ENCODE measurements around the gene TRPM8. TPM values are rescaled to one million over a fixed set of nuclear protein-coding genes. Genes with fewer than 3 reads are reported as not detected.
A peak's percentile ranks its signal among the peaks of the same experiment; 100 is the strongest.

Gene TRPM8
- total and polyA plus RNA-seq, 2 of the 8 experiments (the other 6 are each of a cell fraction or from before 2014, with no cell fraction given) = 0.18 to 0.54 TPM

GRCh38 chr2:233867993-233868532, 49.1 kb upstream of the TRPM8 start, which contains the start of gene MSL3B (continued):
- TF ChIP-seq CHD7 (IDR thresholded peaks at IDR 0.05; ENCODE audit: insufficient replicate concordance, low read length) (no peak), SUZ12 (IDR thresholded peaks at IDR 0.05; ENCODE audit: low read length) (no peak), TEAD4 (IDR thresholded peaks at IDR 0.05; ENCODE audit: low read depth, low read length) (no peak), POU5F1 (IDR thresholded peaks at IDR 0.05; ENCODE audit: low read depth, low read length) (no peak), RXRA (IDR thresholded peaks at IDR 0.05; ENCODE audit: insufficient read depth, low read depth, low read length) (no peak), TAF1 (IDR thresholded peaks at IDR 0.05; ENCODE audit: low read depth, low read length) (peak; percentile 66), JUND (IDR thresholded peaks at IDR 0.05; ENCODE audit: low read length) (no peak), BACH1 (IDR thresholded peaks at IDR 0.05; ENCODE audit: low read length) (no peak), KDM5A (IDR thresholded peaks at IDR 0.05; ENCODE audit: low read length) (no peak)
- TF ChIP-seq, protein P1, sequence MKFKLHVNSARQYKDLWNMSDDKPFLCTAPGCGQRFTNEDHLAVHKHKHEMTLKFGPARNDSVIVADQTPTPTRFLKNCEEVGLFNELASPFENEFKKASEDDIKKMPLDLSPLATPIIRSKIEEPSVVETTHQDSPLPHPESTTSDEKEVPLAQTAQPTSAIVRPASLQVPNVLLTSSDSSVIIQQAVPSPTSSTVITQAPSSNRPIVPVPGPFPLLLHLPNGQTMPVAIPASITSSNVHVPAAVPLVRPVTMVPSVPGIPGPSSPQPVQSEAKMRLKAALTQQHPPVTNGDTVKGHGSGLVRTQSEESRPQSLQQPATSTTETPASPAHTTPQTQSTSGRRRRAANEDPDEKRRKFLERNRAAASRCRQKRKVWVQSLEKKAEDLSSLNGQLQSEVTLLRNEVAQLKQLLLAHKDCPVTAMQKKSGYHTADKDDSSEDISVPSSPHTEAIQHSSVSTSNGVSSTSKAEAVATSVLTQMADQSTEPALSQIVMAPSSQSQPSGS (IDR thresholded peaks at IDR 0.05; ENCODE audit: low read length) = no peak
